HG02610 (cell line): ENCODE measurements around the gene SLMAP.
A peak's percentile ranks its signal among the peaks of the same experiment; 100 is the strongest.

Experiments used
- ATAC-seq: cut with Tn5 transposase; IDR thresholded peaks from one replicate; pipeline ENCODE4 v1.9.1; 2021; ENCODE audit warnings: mild to moderate bottlenecking, moderate library complexity; ENCODE audit not compliant: unreplicated experiment

The SLMAP gene

DNA sequence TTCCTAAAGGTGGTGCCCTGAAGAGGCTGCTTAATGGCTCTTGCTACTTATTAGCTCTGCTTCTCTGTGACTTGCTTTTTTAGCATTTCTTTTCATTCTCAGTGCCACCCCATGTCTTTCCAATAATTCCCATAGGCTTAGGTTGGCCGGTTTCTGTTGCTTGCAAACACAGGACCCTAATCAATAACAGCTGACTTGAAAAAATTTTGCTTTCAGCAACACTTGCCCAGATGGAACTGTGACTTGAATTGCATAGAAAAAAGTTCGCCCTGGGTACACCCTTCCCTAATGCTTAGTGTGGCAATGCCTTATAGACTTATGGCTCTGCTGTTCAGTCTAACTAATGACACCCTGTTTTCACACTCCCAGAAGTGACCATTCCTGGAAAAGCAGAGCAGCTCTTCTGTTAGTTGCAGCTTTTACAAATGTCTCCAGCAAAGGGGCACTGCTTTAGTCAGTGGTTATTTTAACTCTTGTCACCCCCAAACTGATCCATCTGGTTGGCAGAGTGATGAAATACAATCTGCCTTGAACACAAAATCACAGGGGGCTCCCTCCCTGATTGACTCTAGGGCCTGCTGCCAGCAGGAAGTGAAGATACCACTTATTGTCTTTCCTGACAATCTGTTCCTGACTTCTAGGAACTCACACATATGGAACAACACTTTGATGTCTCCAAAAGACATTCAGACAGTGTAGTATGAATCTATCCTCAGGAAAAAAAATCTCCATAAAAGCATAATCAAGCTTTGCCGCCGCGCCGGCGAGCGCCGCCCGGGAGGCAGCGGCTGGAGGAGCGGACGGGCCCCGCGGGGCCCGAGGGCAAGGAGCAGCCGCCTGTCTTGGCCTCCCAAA lies 9.7 kb upstream of the SLMAP start:
- ATAC-seq = no peak

DNA sequence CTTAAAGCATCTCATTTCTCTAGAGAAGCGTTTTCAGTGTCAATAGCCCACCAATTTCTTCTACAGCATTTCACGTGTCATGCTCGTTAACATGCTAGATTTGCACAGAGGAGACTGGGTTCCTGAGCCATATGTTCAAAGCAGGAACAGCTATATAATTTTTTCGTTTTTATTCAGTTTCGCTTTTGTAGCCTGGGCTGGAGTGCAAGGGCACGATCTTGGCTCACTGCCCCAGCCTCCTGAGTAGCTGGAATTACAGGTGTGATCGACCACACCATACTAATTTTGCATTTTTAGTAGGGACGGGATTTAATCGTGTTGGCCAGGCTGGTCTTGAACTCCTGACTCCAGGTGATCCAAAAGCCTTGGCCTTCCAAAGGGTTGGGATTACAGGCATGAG lies 6.6 kb upstream of the SLMAP start:
- ATAC-seq = no peak

DNA sequence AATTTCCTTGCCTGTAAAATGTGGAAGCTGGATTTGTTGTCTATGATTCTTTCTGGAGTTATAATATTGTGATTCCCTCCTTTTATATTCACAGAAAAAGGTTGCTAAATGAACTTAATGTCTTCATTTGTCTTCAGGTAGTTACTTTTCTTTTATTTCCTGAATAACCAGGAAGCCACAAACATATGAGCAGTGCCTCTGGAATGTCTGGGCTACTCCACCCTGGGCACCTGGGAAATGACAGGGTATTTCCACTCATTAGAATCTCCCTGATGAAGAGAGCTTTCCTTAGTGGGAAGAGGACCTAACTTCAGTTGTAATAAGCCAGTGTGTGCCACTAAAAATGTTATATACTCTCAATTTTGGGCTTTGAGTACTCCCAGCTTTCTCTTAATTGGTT lies 3.8 kb upstream of the SLMAP start:
- no peak for ATAC-seq

DNA sequence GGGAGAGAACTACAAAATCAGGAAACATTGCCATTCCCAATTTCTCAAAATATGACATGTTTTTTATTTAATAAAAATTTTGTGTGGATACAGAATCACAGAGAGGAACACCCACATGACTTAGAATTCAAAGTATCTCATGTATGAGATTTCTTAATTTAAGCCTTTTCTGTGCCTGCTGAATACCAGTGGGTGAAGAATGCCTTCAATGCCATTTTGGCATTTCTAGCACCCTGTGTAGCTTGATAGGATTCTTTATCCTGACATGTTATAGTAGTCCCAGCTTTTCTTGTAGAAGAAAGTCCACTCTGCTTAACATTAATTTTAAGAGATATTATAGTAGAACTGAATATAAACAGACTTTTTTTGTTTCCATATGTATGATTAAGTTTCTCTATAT lies 3.1 kb upstream of the SLMAP start:
- no peak for ATAC-seq

DNA sequence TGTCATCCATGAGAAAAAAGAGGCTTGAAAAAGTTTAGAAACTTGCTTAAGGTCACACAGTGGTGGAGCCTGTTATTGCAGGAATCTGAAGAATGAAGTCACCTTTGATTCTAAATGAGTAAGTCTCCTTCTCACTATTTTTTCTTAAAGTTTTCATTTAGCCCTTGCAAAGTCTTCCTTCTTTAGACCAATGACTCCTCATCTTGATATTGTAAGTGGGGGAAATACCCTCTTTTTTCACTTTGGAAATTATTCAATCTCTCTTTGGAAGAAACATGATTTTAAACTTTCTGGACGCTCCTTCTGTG lies 787 bp upstream of the SLMAP start:
- no peak for ATAC-seq

DNA sequence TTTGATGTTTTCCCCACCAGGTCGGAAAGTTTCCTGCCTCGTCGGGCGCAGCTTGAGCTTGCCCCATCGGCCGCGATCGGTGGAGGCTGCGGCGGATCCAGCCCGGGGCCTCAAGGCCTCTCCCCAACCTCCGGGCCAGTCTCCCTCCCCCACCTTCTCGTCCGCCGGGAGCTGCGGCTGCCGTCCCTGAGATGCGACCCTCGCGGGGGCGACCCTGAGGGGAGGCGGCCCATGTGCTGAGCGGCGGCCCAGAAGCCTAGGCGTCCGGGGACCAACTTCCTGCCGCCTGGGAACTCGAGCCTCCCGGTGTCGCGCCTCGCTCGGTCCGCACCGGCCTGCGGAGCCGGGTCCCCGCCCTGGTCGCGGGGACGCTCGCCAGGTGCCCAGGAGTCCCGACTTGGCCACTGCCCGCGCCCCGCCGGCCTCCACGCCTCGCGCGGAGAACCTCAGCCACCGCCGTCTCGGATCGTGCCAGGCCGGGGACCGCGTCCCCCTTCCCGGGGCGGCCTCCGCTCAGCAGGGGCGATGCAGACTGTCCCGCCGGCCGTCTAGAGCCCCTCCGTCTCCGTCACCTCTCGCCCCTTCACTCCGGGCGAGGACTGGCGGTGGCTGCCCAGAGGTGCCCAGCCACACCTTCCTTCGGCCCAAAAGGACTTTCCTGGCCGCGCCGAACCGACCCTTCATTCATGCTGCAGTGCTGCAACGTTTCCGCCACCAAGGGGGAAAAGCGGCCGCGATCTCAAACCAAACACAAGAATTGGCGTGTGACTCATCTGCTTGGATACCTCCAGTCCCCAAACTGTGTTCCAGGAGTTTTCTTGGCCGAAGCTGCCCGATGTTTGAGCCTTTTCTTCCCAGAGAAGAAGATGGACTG lies 656 bp downstream of the SLMAP start:
- ATAC-seq = peak; percentile 9

DNA sequence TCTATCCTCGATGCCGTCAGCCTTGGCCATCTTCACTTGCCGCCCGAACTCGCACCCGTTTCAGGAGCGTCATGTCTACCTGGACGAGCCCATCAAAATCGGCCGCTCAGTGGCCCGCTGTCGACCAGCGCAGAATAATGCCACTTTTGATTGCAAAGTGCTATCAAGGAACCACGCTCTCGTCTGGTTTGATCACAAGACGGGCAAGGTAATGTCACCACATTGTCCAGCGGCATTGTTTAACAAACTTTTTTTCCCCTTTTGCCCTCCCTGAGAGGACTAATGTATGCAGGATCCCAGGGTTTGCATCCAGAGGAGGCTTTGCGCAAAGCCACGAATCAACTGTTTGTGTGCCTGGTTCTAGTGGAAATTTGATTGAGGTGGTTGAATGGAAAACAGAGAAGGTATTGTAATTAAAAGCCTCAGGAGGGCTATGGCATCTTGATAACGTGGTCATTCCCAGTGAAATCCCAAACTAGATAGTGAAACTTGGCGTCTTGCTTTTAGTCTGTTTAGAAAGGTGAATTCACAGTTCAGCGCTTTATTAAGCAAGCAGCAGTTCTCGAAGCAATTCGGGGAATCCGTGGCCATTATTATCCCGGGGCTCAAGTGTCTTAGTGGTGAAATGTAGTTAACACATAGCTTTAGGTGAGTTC lies 1.7 kb downstream of the SLMAP start:
- ATAC-seq = no peak

DNA sequence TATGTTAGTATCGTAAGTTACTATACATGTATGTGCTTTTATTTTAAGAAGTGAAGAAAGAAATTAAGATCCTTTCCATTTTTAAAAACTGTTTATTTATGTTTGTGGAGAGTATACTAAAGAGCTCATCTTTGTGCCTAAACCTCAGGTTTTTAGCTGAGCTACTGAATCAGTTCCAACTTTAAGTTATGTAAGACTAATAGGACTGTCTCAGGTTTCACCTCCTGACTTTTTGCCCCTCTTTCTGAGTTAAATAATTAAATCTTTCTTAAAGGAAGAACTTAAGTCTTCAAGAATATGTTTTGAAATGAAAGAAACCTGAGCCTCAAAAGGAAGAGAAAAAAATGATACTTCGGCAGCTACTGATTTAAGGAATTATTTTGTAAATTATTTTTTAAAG lies 2.6 kb downstream of the SLMAP start:
- no peak for ATAC-seq

DNA sequence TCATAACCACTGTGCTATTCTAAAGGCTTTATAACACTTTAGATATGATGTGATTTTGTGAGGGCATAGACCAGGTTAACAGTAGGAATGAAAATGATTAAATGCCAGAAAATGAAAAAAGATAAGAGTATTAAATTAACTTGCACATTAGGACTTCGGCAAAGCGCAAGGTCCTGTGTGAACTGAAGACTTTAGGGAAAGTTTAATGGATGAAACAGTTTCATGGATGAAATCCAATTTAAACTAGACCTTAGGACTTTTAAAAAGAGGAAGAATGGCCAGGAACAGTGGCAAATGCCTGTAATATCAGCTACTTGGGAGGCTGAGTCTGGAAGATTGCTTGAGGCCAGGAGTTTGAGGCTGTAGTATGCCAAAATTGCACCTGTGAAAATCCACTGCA lies 8.7 kb downstream of the SLMAP start:
- no peak for ATAC-seq

DNA sequence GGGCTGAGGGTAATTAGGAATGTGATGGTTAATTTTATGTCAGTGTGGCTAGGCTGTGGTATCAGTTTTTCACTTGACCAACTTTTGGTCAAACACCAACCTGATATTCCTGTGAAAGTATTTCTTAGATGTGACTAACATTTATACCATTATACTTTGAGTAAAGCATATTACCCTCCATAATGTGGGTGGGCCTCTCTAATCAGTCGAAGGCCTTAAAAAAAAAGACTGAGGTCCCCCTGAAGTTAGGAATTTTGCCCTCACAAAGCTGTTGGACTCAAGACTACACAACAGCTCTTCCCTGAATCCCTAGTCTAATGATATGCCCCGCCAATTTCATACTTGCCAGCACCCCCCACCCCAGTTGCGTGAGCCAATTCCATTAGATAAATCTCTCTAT lies 12.5 kb downstream of the SLMAP start:
- no peak for ATAC-seq

DNA sequence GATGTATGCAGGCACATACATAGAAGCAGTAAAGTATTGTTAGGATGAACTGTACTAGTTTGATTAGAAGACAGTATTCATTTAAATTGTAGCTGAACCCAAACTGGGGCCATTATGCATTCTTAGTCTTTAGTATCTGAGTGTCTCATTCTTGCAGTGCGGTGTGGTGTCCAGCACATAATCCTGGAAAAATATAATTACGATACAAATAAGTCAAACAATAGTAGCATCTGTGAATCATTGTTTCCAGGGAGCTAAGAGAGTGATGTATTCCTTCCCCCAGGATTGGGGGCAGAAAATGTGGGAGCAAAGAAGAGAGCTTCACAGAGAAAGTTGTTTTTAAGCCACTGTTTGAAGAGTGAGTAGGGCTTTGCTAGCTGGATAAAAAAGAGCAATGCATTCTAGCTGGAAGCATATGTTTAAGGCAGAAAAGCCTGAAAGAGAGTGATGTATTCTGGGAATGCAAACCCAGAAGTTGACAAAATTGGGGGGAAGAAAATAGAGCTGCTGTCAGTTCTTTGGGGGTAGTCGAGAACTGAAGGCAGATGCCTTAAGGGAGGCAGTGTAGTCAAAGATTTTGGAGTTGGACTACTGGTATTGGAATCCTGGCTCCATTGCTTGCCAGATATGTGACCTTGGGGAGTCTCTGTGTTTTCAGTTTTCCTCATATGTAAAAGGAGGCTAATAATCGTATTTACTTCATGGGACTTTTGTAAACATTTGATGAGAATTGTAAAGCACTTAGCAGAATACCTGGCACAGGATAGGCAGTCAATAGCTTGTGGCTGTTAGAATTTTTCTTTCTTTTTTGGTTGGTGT lies 14.1 kb downstream of the SLMAP start:
- no peak for ATAC-seq

DNA sequence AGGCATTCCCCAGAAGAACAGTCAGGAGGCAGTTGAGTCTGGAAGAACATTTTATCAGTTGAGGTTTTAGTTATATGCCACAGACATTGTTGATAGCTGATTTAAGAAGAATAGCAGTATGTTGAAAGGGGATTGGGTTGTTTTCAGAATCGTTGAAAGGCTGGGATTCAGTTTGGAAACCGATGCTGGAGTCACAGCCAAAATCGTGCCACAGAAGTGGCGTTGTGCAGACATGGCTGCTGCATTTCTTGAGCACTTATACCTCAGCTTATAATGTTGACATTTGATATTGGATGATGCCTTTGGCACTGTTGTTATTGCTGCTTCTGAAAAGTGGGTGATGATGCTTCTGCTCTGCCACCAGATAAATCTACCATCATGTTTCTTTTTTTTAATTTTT lies 16.1 kb downstream of the SLMAP start:
- ATAC-seq = no peak

DNA sequence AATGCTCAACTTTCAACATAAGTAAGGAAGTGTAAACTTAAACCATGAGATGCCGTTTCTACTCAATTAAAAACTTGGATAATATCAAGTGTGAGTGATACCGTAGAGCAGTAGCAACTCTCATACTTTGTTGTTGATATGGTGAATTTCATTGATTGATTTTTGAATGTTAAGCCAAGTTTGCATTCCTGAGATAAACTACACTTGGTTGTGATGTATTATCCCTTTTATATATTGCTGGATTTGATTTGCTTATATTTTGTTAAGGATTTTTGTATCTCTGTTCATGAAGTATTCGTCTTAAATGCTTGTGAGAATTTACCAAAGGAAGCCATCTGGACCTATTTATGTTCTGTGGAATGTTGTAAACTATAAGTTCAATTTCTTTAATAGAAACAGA lies 21.7 kb downstream of the SLMAP start:
- ATAC-seq = no peak

DNA sequence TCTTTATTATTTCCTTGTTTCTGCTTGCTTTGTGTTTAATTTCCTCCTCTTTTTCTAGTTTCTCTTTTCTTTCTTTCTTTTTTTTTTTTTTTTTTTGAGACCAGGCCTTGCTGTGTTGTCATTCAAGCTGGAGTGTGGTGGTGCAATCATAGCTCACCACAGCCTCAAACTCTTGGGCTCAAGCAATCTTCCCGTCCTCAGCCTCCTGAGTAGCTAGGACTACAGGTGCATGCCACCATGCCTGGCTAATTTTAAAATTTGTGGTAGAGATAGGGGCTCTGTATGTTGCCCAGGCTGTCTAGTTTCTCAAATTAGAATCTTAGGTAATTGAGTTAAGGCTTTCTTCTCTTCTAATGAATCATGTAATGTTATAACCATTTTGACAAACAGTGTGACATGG lies 22.4 kb downstream of the SLMAP start:
- ATAC-seq = no peak

DNA sequence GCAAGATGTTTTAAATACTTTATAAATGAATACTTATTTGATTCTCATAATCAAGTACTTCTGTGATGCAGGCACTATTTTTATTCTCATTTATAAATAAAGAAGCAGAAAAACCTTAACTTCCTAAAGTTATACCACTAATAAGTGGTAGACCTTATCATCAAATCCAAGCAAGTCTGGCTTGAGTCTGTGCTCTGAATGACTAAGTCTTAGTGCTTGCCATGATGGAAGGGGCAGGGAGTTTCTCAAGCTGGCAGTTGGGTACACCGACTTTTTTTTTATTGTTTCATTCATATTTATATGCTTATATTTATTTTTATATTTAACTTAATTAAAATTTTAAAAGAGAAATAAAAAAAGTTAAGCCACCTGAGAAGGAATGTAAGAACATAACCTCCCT lies 23.6 kb downstream of the SLMAP start:
- no peak for ATAC-seq

DNA sequence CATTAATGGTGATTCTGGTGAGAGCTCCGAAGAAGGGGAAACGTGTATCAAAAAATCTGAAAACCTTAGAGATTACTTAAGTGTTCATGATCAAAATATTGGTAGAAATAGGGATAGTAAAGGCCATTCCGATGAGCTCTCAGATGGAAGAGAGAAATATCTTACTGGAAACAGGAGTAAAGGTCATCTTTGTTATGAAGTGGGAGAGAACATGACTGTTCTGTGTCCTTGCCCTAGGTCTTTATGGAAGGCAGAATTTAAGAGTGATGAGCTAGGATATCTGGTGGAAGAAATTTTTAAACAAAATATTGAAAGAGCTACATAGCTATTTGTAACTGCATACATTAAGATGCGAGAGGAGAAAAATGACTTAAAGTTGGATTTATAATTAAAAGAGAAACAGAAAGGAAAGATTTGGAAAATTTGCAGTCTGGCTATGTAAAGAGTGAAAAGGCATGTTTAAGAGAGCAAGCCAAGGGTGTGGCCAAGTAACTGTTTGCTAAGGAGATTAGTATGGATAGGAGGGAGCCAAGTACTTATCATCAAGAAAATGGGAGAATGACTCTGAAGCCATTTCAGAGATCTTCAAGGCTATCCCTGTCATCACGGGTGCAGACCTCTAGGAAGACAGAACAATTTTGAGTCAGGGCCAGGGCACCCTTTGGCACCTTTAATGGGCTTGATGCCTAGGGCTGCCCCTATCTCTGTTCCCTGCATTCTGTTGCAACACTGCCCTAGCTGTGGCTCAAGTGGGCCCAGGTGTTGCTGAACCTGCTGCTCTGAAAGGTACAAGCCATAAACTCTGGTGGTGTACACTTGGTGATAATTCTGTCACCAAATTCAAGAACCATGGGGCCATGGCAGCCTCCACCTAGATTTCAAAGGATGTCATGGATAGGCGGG lies 27.3 kb downstream of the SLMAP start:
- ATAC-seq = no peak

DNA sequence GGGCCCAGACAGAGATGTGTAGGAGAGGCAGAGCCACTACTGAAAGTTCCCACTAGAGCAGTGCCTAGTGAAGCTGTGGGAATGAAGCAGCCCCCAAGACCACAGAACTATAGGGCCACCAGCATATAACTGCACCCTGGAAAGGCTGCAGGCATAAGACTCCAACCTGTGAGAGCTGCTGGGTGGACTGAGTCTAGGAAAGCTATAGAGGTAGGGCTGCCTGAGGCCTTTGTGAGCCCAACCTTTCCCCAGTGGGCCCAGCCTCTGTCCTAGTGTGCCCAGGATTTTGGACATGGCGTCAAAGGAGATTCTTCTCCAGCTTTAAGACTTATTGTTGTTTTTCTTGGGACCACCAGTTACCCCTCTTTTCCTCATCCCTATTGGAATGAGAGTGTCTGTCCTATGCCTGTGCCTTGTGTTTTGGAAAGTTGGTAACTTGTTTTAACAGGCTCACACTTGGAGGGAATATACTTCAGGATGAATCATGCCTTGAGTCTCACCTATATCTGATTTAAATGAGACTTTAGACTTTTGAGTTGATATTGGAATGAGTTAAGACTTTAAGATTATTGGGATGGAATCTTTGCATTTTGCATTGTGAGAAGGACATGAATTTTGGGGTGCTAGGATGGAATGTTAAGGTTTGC lies 28.1 kb downstream of the SLMAP start:
- ATAC-seq = no peak

DNA sequence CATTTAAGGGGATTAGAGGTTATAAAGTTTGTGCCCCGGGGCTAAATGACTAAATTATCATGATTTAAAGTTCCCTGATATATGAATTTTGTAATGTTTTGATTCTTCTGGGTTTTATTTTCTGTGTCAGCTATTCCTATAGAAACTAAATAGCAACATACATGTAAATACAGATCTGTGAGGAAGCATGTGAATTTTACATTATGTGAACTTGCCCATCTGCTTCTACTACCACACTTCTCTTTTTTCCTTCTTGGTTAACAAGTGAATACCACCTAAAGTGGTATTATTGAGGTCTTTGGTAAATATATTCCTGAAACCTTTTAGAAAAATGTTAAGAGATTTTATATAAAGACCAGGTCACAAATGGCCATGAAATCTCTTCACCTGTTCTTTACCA lies 29.3 kb downstream of the SLMAP start:
- no peak for ATAC-seq

DNA sequence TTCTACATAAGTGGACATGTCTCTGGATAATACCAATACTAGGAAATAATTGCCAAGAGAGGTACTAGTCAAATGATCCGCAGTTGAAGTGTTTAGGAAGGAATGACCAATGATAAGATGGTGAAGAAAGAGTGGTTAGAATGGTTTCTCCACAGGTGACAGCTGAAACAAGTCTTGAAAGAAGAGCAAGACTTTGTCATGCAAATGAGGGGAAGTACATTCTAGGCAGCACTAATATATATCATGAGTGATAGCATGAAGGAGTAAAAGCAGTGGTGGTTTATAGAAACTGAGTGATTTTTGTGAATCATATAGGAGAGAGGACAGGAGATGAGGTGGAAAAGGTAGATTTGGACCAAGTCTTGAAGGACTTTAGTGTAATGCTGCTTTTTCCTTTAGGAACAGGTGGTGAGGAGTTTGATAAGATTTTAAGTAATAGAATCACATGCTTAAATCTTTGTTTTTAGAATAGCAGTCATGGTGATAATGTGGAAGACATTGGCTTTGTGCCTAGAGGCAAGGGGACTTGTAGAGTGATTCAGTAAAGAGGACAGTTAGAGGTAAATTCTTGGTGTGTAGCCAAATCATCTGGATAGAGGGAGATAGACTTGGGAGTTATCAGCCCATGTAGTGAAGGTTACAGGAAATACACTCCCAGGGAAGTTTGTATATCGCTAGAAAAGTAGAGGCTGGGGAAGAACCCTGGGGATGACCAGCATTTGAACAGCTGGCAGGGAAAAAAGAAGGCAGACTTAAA lies 31.9 kb downstream of the SLMAP start:
- ATAC-seq = peak; percentile 96
